Panc1 (cell line): ENCODE data around the gene GPR152.

Experiments
- CTCF ChIP-seq: fragments of 450-650 bp; IDR thresholded peaks from 2 replicates; pipeline ENCODE4 v1.5.1; 2017; ENCODE audit warnings: mild to moderate bottlenecking
- TF ChIP-seq, protein P1 (sequence below), 2 experiments: IDR thresholded peaks; 2 replicates each; pipeline ENCODE4 v1.6.1; 2011 to 2012; ENCODE audit warnings: low read depth in 2 of 2, control low read depth in 1 of 2, low read length in 1 of 2, mild to moderate bottlenecking in 1 of 2, moderate library complexity in 1 of 2; ENCODE audit not compliant: insufficient read depth in 1 of 2

DNA sequence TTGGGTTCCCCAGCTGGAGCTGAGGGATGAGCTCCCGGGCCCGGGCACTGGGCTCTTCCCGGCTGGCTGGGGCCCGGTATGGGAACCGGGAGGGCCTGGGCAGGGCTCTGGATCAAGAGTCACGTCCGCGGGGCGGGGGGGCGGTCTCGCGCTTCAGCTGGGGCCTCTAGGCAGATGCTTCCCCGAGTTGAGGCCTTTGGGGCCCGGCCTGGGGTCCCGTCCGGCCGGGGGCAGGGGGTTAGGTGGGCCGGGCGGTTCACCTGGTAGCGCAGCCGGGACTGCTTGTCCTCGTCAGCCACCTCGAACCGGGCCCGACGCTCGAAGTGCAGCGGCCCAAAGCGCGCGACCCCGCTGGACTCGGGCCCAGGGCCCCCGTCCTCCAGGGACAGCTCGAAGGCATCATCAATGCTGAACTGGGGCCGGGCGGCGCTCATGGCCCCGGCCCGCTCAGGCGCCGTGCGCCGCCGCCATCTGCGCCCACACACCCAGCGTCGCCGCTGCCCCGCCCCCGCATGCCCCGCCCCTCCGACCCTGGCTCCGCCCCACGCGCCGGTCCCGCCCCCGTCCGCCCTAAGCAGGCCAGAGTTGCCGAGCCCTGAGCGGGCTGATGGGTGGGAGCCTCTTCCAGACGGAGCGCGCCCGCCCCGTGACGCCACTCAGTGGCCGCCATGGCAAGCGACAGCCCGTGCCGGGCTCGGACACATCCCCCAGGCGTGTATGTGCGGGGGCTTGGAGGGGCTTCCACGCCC is 16.4 kb upstream of the GPR152 start, which contains the start of gene TMEM134:
- TF ChIP-seq CTCF = no peak; the same call in 1 of the 2 replicates
- TF ChIP-seq, protein P1, sequence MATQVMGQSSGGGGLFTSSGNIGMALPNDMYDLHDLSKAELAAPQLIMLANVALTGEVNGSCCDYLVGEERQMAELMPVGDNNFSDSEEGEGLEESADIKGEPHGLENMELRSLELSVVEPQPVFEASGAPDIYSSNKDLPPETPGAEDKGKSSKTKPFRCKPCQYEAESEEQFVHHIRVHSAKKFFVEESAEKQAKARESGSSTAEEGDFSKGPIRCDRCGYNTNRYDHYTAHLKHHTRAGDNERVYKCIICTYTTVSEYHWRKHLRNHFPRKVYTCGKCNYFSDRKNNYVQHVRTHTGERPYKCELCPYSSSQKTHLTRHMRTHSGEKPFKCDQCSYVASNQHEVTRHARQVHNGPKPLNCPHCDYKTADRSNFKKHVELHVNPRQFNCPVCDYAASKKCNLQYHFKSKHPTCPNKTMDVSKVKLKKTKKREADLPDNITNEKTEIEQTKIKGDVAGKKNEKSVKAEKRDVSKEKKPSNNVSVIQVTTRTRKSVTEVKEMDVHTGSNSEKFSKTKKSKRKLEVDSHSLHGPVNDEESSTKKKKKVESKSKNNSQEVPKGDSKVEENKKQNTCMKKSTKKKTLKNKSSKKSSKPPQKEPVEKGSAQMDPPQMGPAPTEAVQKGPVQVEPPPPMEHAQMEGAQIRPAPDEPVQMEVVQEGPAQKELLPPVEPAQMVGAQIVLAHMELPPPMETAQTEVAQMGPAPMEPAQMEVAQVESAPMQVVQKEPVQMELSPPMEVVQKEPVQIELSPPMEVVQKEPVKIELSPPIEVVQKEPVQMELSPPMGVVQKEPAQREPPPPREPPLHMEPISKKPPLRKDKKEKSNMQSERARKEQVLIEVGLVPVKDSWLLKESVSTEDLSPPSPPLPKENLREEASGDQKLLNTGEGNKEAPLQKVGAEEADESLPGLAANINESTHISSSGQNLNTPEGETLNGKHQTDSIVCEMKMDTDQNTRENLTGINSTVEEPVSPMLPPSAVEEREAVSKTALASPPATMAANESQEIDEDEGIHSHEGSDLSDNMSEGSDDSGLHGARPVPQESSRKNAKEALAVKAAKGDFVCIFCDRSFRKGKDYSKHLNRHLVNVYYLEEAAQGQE (IDR thresholded peaks at IDR 0.05; ENCODE audit: insufficient read depth in 1 of 2, low read depth in 2 of 2, low read length in 1 of 2) = 0 out of 4 replicates have a peak, but pooled peaks of 1 of the 2 experiments have one; percentile 14
